Keratinocyte (primary cell): ENCODE results near the gene RAPGEF1. TPM values are rescaled to one million over a fixed set of nuclear protein-coding genes. Genes with fewer than 3 reads are reported as not detected.

Experiments
- DNase-seq: peaks from one replicate; pipeline ENCODE4 v3.0.0-alpha.2; 2011; ENCODE audit warnings: low read depth, missing footprints, low spot score
- FAIRE-seq: peaks from 2 replicates; lab custom pipeline; 2011; peaks lifted over from hg19 to GRCh38; lab: Jason Lieb, UNC
- H2AFZ ChIP-seq: 2 replicates; pipeline ENCODE4 v1.6.0; 2012; ENCODE audit warnings: low read length, control low read depth, inconsistent platforms; ENCODE audit not compliant: control insufficient read depth
- H3K27ac ChIP-seq: 2 replicates; pipeline ENCODE4 v1.5.1; 2011; ENCODE audit warnings: low read length; ENCODE audit not compliant: control insufficient read depth, insufficient read depth
- H3K27me3 ChIP-seq: 3 replicates; pipeline ENCODE4 v1.6.0; 2011; ENCODE audit warnings: low read length; ENCODE audit not compliant: control insufficient read depth, insufficient read depth; ENCODE audit errors: extremely low read depth
- H3K36me3 ChIP-seq, 2 experiments: 2 replicates in 1 of 2; 3 replicates in 1 of 2; pipeline ENCODE4 v1.5.1; 2011; ENCODE audit warnings: low read length in 2 of 2, mild to moderate bottlenecking in 1 of 2; ENCODE audit not compliant: control insufficient read depth in 2 of 2, insufficient read depth in 2 of 2; ENCODE audit errors: extremely low read depth in 1 of 2
- H3K4me1 ChIP-seq: 3 replicates; pipeline ENCODE4 v1.5.1; 2011; ENCODE audit warnings: low read length; ENCODE audit not compliant: control insufficient read depth, insufficient read depth; ENCODE audit errors: extremely low read depth
- H3K4me2 ChIP-seq: 3 replicates; pipeline ENCODE4 v1.6.0; 2011; ENCODE audit warnings: low read depth, low read length; ENCODE audit not compliant: control insufficient read depth, insufficient read depth; ENCODE audit errors: extremely low read depth
- H3K4me3 ChIP-seq, 3 experiments: fragments of 200-600 bp in 1 of 3; sonication (generic) in 1 of 3; 2 replicates in 2 of 3; 3 replicates in 1 of 3; pipeline ENCODE4 v1.5.1; 2011 to 2016; ENCODE audit warnings: low read length in 3 of 3, mild to moderate bottlenecking in 3 of 3, control low read depth in 2 of 3, inconsistent platforms in 1 of 3, low read depth in 1 of 3, mixed read lengths in 1 of 3, mixed run types in 1 of 3, moderate library complexity in 1 of 3; ENCODE audit not compliant: control insufficient read depth in 2 of 3, insufficient read depth in 2 of 3; ENCODE audit errors: extremely low read depth in 1 of 3
- H3K79me2 ChIP-seq: 2 replicates; pipeline ENCODE4 v1.6.0; 2012; ENCODE audit warnings: low read length; ENCODE audit not compliant: control insufficient read depth, insufficient read depth
- H3K9ac ChIP-seq: 3 replicates; pipeline ENCODE4 v1.6.0; 2011; ENCODE audit warnings: low read length; ENCODE audit not compliant: control insufficient read depth, insufficient read depth; ENCODE audit errors: extremely low read depth
- H3K9me1 ChIP-seq: 3 replicates; pipeline ENCODE4 v1.6.0; 2011; ENCODE audit warnings: low read length; ENCODE audit not compliant: control insufficient read depth, insufficient read depth; ENCODE audit errors: extremely low read depth
- H3K9me3 ChIP-seq: 2 replicates; pipeline ENCODE4 v1.5.1; 2012; ENCODE audit warnings: low read depth, low read length; ENCODE audit not compliant: control insufficient read depth
- H4K20me1 ChIP-seq: 3 replicates; pipeline ENCODE4 v1.6.0; 2011; ENCODE audit warnings: low read length; ENCODE audit not compliant: control insufficient read depth, insufficient read depth; ENCODE audit errors: extremely low read depth
- CTCF ChIP-seq, 3 experiments: IDR thresholded peaks in 1 of 3; conservative IDR thresholded peaks in 1 of 3; optimal IDR thresholded peaks in 1 of 3; 2 replicates in 2 of 3; 3 replicates in 1 of 3; pipeline versions ENCODE3 to v1.5.1; 2011; ENCODE audit warnings: low read length in 3 of 3, mild to moderate bottlenecking in 3 of 3, moderate library complexity in 2 of 3, control low read depth in 1 of 3, inconsistent platforms in 1 of 3; ENCODE audit not compliant: insufficient read depth in 2 of 3; ENCODE audit errors: extremely low read depth in 1 of 3
- EZH2 ChIP-seq: IDR thresholded peaks from one replicate; pipeline ENCODE4 v1.6.1; 2012; ENCODE audit warnings: inconsistent platforms, mild to moderate bottlenecking, low read length, moderate library complexity
- dilution Hi-C: fragments of 300-500 bp; cut with MboI; formaldehyde crosslinking; loops from one replicate; pipeline ENCODE4 v1.7.0; 2020; ENCODE audit warnings: low sequenced_read_pairs; ENCODE audit not compliant: extremely low pct_ligation_motif_present
- polyA plus RNA-seq, 5 experiments: library from polyadenylated mRNA; depleted of rRNA in 3 of 5; stranded (reverse) in 3 of 5; stranded (forward) in 1 of 5; unstranded in 1 of 5; fragments of >200 nt; gene quantifications; 1 replicate in 1 of 5; 2 replicates in 3 of 5; 3 replicates in 1 of 5; pipeline versions ENCODE4 v1.2.1 to v1.2.3, GENCODE V29; 2011 to 2012; ENCODE audit warnings: missing spikeins in 2 of 5, low read depth in 1 of 5, low replicate concordance in 1 of 5

The RAPGEF1 gene
- polyA plus RNA-seq, 1 donor (not counting 4 experiments of a cell fraction or from before 2014, with no cell fraction given), result 18.5 TPM

- Histone ChIP-seq H2AFZ (no peak overlapping the region), H3K4me2 (no peak overlapping the region), H3K4me1 (peaks cover 32% of the 10 kb centered on the region), H3K79me2 (peaks cover 18% of the 10 kb centered on the region), H3K9ac (no peak overlapping the region), H3K27ac (peak overlapping the region; percentile 21), H4K20me1 (no peaks in the 10 kb centered on the region), H3K27me3 (no peaks in the 10 kb centered on the region), H3K4me3 (no peak overlapping the region), H3K9me1 (no peaks in the 10 kb centered on the region), H3K36me3 (peaks cover 0 to 6% of the 10 kb centered on the region in 2 experiments), H3K9me3 (no peaks in the 10 kb centered on the region)
- TF ChIP-seq EZH2, result no peak
- TF ChIP-seq CTCF (optimal IDR thresholded peaks at IDR 0.05 in 1 of 3, IDR thresholded peaks at IDR 0.05 in 1 of 3, conservative IDR thresholded peaks at IDR 0.05 in 1 of 3; ENCODE audit: extremely low read depth in 1 of 3, insufficient read depth in 2 of 3, low read length in 3 of 3), result no peak
- no peak for DNase-seq
- no peak for FAIRE-seq
- dilution Hi-C loops, result no loop called here
Observed at GRCh38 chr9:131651599-131651998, 88.3 kb downstream of the RAPGEF1 start.

- Histone ChIP-seq H3K9me3 (no peaks in the 10 kb centered on the region), H3K4me2 (no peak overlapping the region), H2AFZ (no peak overlapping the region), H3K4me3 (no peak overlapping the region), H4K20me1 (no peaks in the 10 kb centered on the region), H3K9ac (no peak overlapping the region), H3K9me1 (no peaks in the 10 kb centered on the region), H3K36me3 (peaks cover 0 to 6% of the 10 kb centered on the region in 2 experiments), H3K4me1 (peaks cover 27% of the 10 kb centered on the region), H3K79me2 (peaks cover 18% of the 10 kb centered on the region), H3K27ac (peak overlapping the region; percentile 21), H3K27me3 (no peaks in the 10 kb centered on the region)
- dilution Hi-C loops, result no loop called here
- DNase-seq (no peak), FAIRE-seq (no peak)
- TF ChIP-seq EZH2 (no peak), CTCF (optimal IDR thresholded peaks at IDR 0.05 in 1 of 3, IDR thresholded peaks at IDR 0.05 in 1 of 3, conservative IDR thresholded peaks at IDR 0.05 in 1 of 3; ENCODE audit: extremely low read depth in 1 of 3, insufficient read depth in 2 of 3, low read length in 3 of 3) (no peak)
Observed at GRCh38 chr9:131651160-131651559, 88.7 kb downstream of the RAPGEF1 start.
